Rectal smooth muscle tissue (tissue), 1 donor: Measurements from ENCODE around the gene KIR2DL3.
"Not testable (repeated sequence)": the region's sequence is repeated elsewhere in the genome, so short reads cannot be mapped to it uniquely, and the experiment has no call there.

Source experiments
- H3K27ac ChIP-seq: one replicate; pipeline ENCODE4 v1.7.0; 2013; ENCODE audit warnings: low read depth, low read length, inconsistent platforms
- H3K27me3 ChIP-seq: one replicate; pipeline ENCODE4 v1.7.0; 2013; ENCODE audit warnings: low read length; ENCODE audit not compliant: control insufficient read depth, insufficient read depth
- H3K36me3 ChIP-seq: one replicate; pipeline ENCODE4 v1.7.0; 2013; ENCODE audit warnings: low read length; ENCODE audit not compliant: control insufficient read depth, insufficient read depth
- H3K4me1 ChIP-seq: one replicate; pipeline ENCODE4 v1.7.0; 2013; ENCODE audit warnings: low read length; ENCODE audit not compliant: control insufficient read depth, insufficient read depth
- H3K4me3 ChIP-seq: one replicate; pipeline ENCODE4 v1.7.0; 2013; ENCODE audit warnings: low read length
- H3K9ac ChIP-seq: one replicate; pipeline ENCODE4 v1.7.0; 2013; ENCODE audit warnings: low read length

The KIR2DL3 gene

GRCh38 chr19:54724644-54725043, 13.7 kb upstream of the KIR2DL3 start:
- no peaks in the 10 kb centered on the region for H3K27me3 ChIP-seq

GRCh38 chr19:54725321-54725720, 13.0 kb upstream of the KIR2DL3 start:
- H3K27ac ChIP-seq = no peak overlapping the region
- H3K9ac ChIP-seq = no peak overlapping the region
- H3K4me3 ChIP-seq = no peak overlapping the region
- H3K4me1 ChIP-seq = no peaks in the 10 kb centered on the region
- H3K27me3 ChIP-seq = no peaks in the 10 kb centered on the region
- no peaks in the 10 kb centered on the region for H3K36me3 ChIP-seq

More at GRCh38 chr19:54724644-54725043, 13.7 kb upstream of the KIR2DL3 start:
- Histone ChIP-seq H3K4me1 (no peaks in the 10 kb centered on the region), H3K36me3 (no peaks in the 10 kb centered on the region), H3K9ac (no peak overlapping the region), H3K27ac (no peak overlapping the region), H3K4me3 (no peak overlapping the region)

GRCh38 chr19:54727562-54727961, 10.8 kb upstream of the KIR2DL3 start:
- H3K9ac ChIP-seq = no peak overlapping the region
- H3K36me3 ChIP-seq = no peaks in the 10 kb centered on the region
- H3K4me3 ChIP-seq = no peak overlapping the region
- no peaks in the 10 kb centered on the region for H3K27me3 ChIP-seq
- no peak overlapping the region for H3K27ac ChIP-seq
- no peaks in the 10 kb centered on the region for H3K4me1 ChIP-seq

- Histone ChIP-seq H3K27me3 (no peaks in the 10 kb centered on the region), H3K4me3 (no peak overlapping the region), H3K4me1 (no peaks in the 10 kb centered on the region), H3K9ac (no peak overlapping the region), H3K36me3 (no peaks in the 10 kb centered on the region), H3K27ac (no peak overlapping the region)
Measured at GRCh38 chr19:54728167-54728566, 10.1 kb upstream of the KIR2DL3 start.

GRCh38 chr19:54729416-54730188, 8.7 kb upstream of the KIR2DL3 start:
- H3K9ac ChIP-seq = no peak overlapping the region
- H3K4me3 ChIP-seq = no peak overlapping the region
- no peaks in the 10 kb centered on the region for H3K27me3 ChIP-seq
- no peaks in the 10 kb centered on the region for H3K4me1 ChIP-seq
- H3K36me3 ChIP-seq = no peaks in the 10 kb centered on the region
- no peak overlapping the region for H3K27ac ChIP-seq

GRCh38 chr19:54731191-54731590, 7.1 kb upstream of the KIR2DL3 start:
- Histone ChIP-seq H3K27ac (no peak overlapping the region), H3K36me3 (no peaks in the 10 kb centered on the region), H3K4me3 (no peak overlapping the region), H3K4me1 (no peaks in the 10 kb centered on the region), H3K9ac (no peak overlapping the region), H3K27me3 (no peaks in the 10 kb centered on the region)

- Histone ChIP-seq H3K4me1 (no peaks in the 10 kb centered on the region), H3K27ac (no peak overlapping the region), H3K36me3 (no peaks in the 10 kb centered on the region), H3K4me3 (no peak overlapping the region), H3K9ac (no peak overlapping the region), H3K27me3 (no peaks in the 10 kb centered on the region)
Measured at GRCh38 chr19:54738715-54739114, 402 bp downstream of the KIR2DL3 start.

- Histone ChIP-seq H3K4me1 (no peaks in the 10 kb centered on the region), H3K36me3 (no peaks in the 10 kb centered on the region), H3K27ac (no peak overlapping the region), H3K9ac (no peak overlapping the region), H3K27me3 (no peaks in the 10 kb centered on the region), H3K4me3 (no peak overlapping the region)
Measured at GRCh38 chr19:54739587-54740497, 1.5 kb downstream of the KIR2DL3 start.

GRCh38 chr19:54741950-54742349, 3.6 kb downstream of the KIR2DL3 start:
- not testable (repeated sequence) for H3K36me3 ChIP-seq, H3K4me1 ChIP-seq, H3K9ac ChIP-seq, H3K27me3 ChIP-seq, H3K27ac ChIP-seq, H3K4me3 ChIP-seq

GRCh38 chr19:54744080-54744479, 5.8 kb downstream of the KIR2DL3 start:
- H3K36me3 ChIP-seq, H3K9ac ChIP-seq, H3K4me1 ChIP-seq, H3K4me3 ChIP-seq, H3K27ac ChIP-seq, H3K27me3 ChIP-seq: not testable (repeated sequence)

- not testable (repeated sequence) for H3K27ac ChIP-seq, H3K36me3 ChIP-seq, H3K9ac ChIP-seq, H3K4me3 ChIP-seq, H3K27me3 ChIP-seq, H3K4me1 ChIP-seq
Measured at GRCh38 chr19:54747614-54748322, 9.5 kb downstream of the KIR2DL3 start.

- H3K9ac ChIP-seq, H3K27ac ChIP-seq, H3K4me1 ChIP-seq, H3K36me3 ChIP-seq, H3K4me3 ChIP-seq, H3K27me3 ChIP-seq: not testable (repeated sequence)
Measured at GRCh38 chr19:54750276-54750675, 12.0 kb downstream of the KIR2DL3 start.
